ENCODE results near the gene FOXP3.

The FOXP3 gene

GRCh38 chrX:49266523-49267445, 2.3 kb upstream of the FOXP3 start:
- no peak overlapping the region for H3K9ac ChIP-seq (ENCODE audit: low read length)
- 85% methylated on average over 5 of the region's 10 CpGs for WGBS
- H3K23ac ChIP-seq (ENCODE audit: low read length in 2 of 2), result no peak overlapping the region
- H4K8ac ChIP-seq (ENCODE audit: low read length), result no peak overlapping the region
- no peak overlapping the region for H4K91ac ChIP-seq (ENCODE audit: low read length)
- DNase-seq, result no peak
- peaks cover 4% of the 10 kb centered on the region for H3K9me3 ChIP-seq (ENCODE audit: control insufficient read depth, low read length)
- peaks cover 0 to 21% of the 10 kb centered on the region in 2 experiments for H3K27me3 ChIP-seq (ENCODE audit: control insufficient read depth in 1 of 2, insufficient read depth in 1 of 2, low read length in 2 of 2)
- peaks cover 14% of the 10 kb centered on the region for H3K4me1 ChIP-seq (ENCODE audit: control insufficient read depth, insufficient read depth, low read depth, low read length)
- H2BK120ac ChIP-seq (ENCODE audit: low read depth, low read length), result no peak overlapping the region
- no peaks in the 10 kb centered on the region for H3K79me1 ChIP-seq (replicated peaks; ENCODE audit: low read length, poor library complexity, severe bottlenecking)
- H3K4me3 ChIP-seq (ENCODE audit: insufficient read depth in 1 of 2, low read depth in 1 of 2, low read length in 2 of 2), result no peak overlapping the region
- no peak overlapping the region for H2AK5ac ChIP-seq (ENCODE audit: low read length, severe bottlenecking)
- no peak overlapping the region for H2BK12ac ChIP-seq (ENCODE audit: low read length in 2 of 2)
- H2BK15ac ChIP-seq (ENCODE audit: low read depth, poor library complexity, severe bottlenecking), result no peak overlapping the region
- H3K18ac ChIP-seq (ENCODE audit: low read depth in 1 of 2, low read length in 2 of 2), result no peak overlapping the region
- H2BK5ac ChIP-seq (ENCODE audit: low read depth, low read length, poor library complexity, severe bottlenecking), result no peak overlapping the region
- no peak overlapping the region for H3K4ac ChIP-seq (ENCODE audit: low read depth in 1 of 2, low read length in 2 of 2)
- no peak overlapping the region for H3K14ac ChIP-seq (ENCODE audit: low read length in 2 of 2)
- no peaks in the 10 kb centered on the region for H3K36me3 ChIP-seq (ENCODE audit: control insufficient read depth in 1 of 2, insufficient read depth in 2 of 2, low read depth in 1 of 2, low read length in 2 of 2)
- no peak overlapping the region for H2AFZ ChIP-seq (ENCODE audit: low read depth, low read length)
- H3K4me2 ChIP-seq (ENCODE audit: low read length, poor library complexity, severe bottlenecking), result no peak overlapping the region
- H3K27ac ChIP-seq (ENCODE audit: low read length, poor library complexity, severe bottlenecking), result no peak overlapping the region

GRCh38 chrX:49263631-49264030, 879 bp downstream of the FOXP3 start:
- no peak overlapping the region for H2BK15ac ChIP-seq (ENCODE audit: low read depth, poor library complexity, severe bottlenecking)
- no peak overlapping the region for H3K23ac ChIP-seq (ENCODE audit: low read length in 2 of 2)
- H3K14ac ChIP-seq (ENCODE audit: low read length in 2 of 2), result no peak overlapping the region
- no peak overlapping the region for H3K4me3 ChIP-seq (ENCODE audit: insufficient read depth in 1 of 2, low read depth in 1 of 2, low read length in 2 of 2)
- peaks cover 0 to 25% of the 10 kb centered on the region in 2 experiments for H3K27me3 ChIP-seq (ENCODE audit: control insufficient read depth in 1 of 2, insufficient read depth in 1 of 2, low read length in 2 of 2)
- no peak overlapping the region for H2BK12ac ChIP-seq (ENCODE audit: low read length in 2 of 2)
- no peaks in the 10 kb centered on the region for H3K36me3 ChIP-seq (ENCODE audit: control insufficient read depth in 1 of 2, insufficient read depth in 2 of 2, low read depth in 1 of 2, low read length in 2 of 2)
- no peak overlapping the region for H2BK120ac ChIP-seq (ENCODE audit: low read depth, low read length)
- H3K4me2 ChIP-seq (ENCODE audit: low read length, poor library complexity, severe bottlenecking), result no peak overlapping the region
- H4K91ac ChIP-seq (ENCODE audit: low read length), result no peak overlapping the region
- no peak overlapping the region for H3K9ac ChIP-seq (ENCODE audit: low read length)
- no peak overlapping the region for H3K27ac ChIP-seq (ENCODE audit: low read length, poor library complexity, severe bottlenecking)
- no peak overlapping the region for H2AK5ac ChIP-seq (ENCODE audit: low read length, severe bottlenecking)
- H2BK5ac ChIP-seq (ENCODE audit: low read depth, low read length, poor library complexity, severe bottlenecking), result no peak overlapping the region
- H3K4ac ChIP-seq (ENCODE audit: low read depth in 1 of 2, low read length in 2 of 2), result no peak overlapping the region
- no peak overlapping the region for H2AFZ ChIP-seq (ENCODE audit: low read depth, low read length)
- H3K4me1 ChIP-seq (ENCODE audit: control insufficient read depth, insufficient read depth, low read depth, low read length), result peaks cover 2% of the 10 kb centered on the region
- H3K79me1 ChIP-seq (replicated peaks; ENCODE audit: low read length, poor library complexity, severe bottlenecking), result no peaks in the 10 kb centered on the region
- peaks cover 4% of the 10 kb centered on the region for H3K9me3 ChIP-seq (ENCODE audit: control insufficient read depth, low read length)
- 89% methylated on average over 10 of the region's 10 CpGs for WGBS
- no peak overlapping the region for H4K8ac ChIP-seq (ENCODE audit: low read length)
- DNase-seq, result no peak
- H3K18ac ChIP-seq (ENCODE audit: low read depth in 1 of 2, low read length in 2 of 2), result no peak overlapping the region

GRCh38 chrX:49262603-49263002, 1.9 kb downstream of the FOXP3 start:
- H2BK120ac ChIP-seq (ENCODE audit: low read depth, low read length), result no peak overlapping the region
- H3K9ac ChIP-seq (ENCODE audit: low read length), result no peak overlapping the region
- H2BK5ac ChIP-seq (ENCODE audit: low read depth, low read length, poor library complexity, severe bottlenecking), result no peak overlapping the region
- DNase-seq, result no peak
- no CpG with 5 or more reads among the region's 1 CpG for WGBS
- H3K14ac ChIP-seq (ENCODE audit: low read length in 2 of 2), result no peak overlapping the region
- H3K18ac ChIP-seq (ENCODE audit: low read depth in 1 of 2, low read length in 2 of 2), result no peak overlapping the region
- H2BK12ac ChIP-seq (ENCODE audit: low read length in 2 of 2), result no peak overlapping the region
- no peak overlapping the region for H3K27ac ChIP-seq (ENCODE audit: low read length, poor library complexity, severe bottlenecking)
- H3K4me1 ChIP-seq (ENCODE audit: control insufficient read depth, insufficient read depth, low read depth, low read length), result no peaks in the 10 kb centered on the region
- no peak overlapping the region for H3K4me2 ChIP-seq (ENCODE audit: low read length, poor library complexity, severe bottlenecking)
- H3K9me3 ChIP-seq (ENCODE audit: control insufficient read depth, low read length), result peaks cover 4% of the 10 kb centered on the region
- H2AFZ ChIP-seq (ENCODE audit: low read depth, low read length), result no peak overlapping the region
- H2BK15ac ChIP-seq (ENCODE audit: low read depth, poor library complexity, severe bottlenecking), result no peak overlapping the region
- H3K27me3 ChIP-seq (ENCODE audit: control insufficient read depth in 1 of 2, insufficient read depth in 1 of 2, low read length in 2 of 2), result peaks cover 0 to 27% of the 10 kb centered on the region in 2 experiments
- no peak overlapping the region for H4K91ac ChIP-seq (ENCODE audit: low read length)
- H3K79me1 ChIP-seq (replicated peaks; ENCODE audit: low read length, poor library complexity, severe bottlenecking), result no peaks in the 10 kb centered on the region
- H3K23ac ChIP-seq (ENCODE audit: low read length in 2 of 2), result no peak overlapping the region
- H3K4me3 ChIP-seq (ENCODE audit: insufficient read depth in 1 of 2, low read depth in 1 of 2, low read length in 2 of 2), result no peak overlapping the region
- H3K4ac ChIP-seq (ENCODE audit: low read depth in 1 of 2, low read length in 2 of 2), result no peak overlapping the region
- no peak overlapping the region for H2AK5ac ChIP-seq (ENCODE audit: low read length, severe bottlenecking)
- H4K8ac ChIP-seq (ENCODE audit: low read length), result no peak overlapping the region
- H3K36me3 ChIP-seq (ENCODE audit: control insufficient read depth in 1 of 2, insufficient read depth in 2 of 2, low read depth in 1 of 2, low read length in 2 of 2), result no peaks in the 10 kb centered on the region

GRCh38 chrX:49260221-49260985, 4.1 kb downstream of the FOXP3 start:
- H3K27me3 ChIP-seq (ENCODE audit: control insufficient read depth in 1 of 2, insufficient read depth in 1 of 2, low read length in 2 of 2), result peaks cover 0 to 26% of the 10 kb centered on the region in 2 experiments
- H2BK120ac ChIP-seq (ENCODE audit: low read depth, low read length), result no peak overlapping the region
- no peaks in the 10 kb centered on the region for H3K36me3 ChIP-seq (ENCODE audit: control insufficient read depth in 1 of 2, insufficient read depth in 2 of 2, low read depth in 1 of 2, low read length in 2 of 2)
- no peak overlapping the region for H4K8ac ChIP-seq (ENCODE audit: low read length)
- H3K4ac ChIP-seq (ENCODE audit: low read depth in 1 of 2, low read length in 2 of 2), result no peak overlapping the region
- H2AFZ ChIP-seq (ENCODE audit: low read depth, low read length), result no peak overlapping the region
- no peak overlapping the region for H3K4me3 ChIP-seq (ENCODE audit: insufficient read depth in 1 of 2, low read depth in 1 of 2, low read length in 2 of 2)
- no peak overlapping the region for H3K27ac ChIP-seq (ENCODE audit: low read length, poor library complexity, severe bottlenecking)
- no peak overlapping the region for H2AK5ac ChIP-seq (ENCODE audit: low read length, severe bottlenecking)
- H3K4me2 ChIP-seq (ENCODE audit: low read length, poor library complexity, severe bottlenecking), result no peak overlapping the region
- no peak overlapping the region for H2BK5ac ChIP-seq (ENCODE audit: low read depth, low read length, poor library complexity, severe bottlenecking)
- no peak overlapping the region for H3K9ac ChIP-seq (ENCODE audit: low read length)
- no peak overlapping the region for H3K18ac ChIP-seq (ENCODE audit: low read depth in 1 of 2, low read length in 2 of 2)
- no peak overlapping the region for H2BK15ac ChIP-seq (ENCODE audit: low read depth, poor library complexity, severe bottlenecking)
- H4K91ac ChIP-seq (ENCODE audit: low read length), result no peak overlapping the region
- no peak for DNase-seq
- 96% methylated on average over 13 of the region's 17 CpGs for WGBS
- no peak overlapping the region for H2BK12ac ChIP-seq (ENCODE audit: low read length in 2 of 2)
- H3K9me3 ChIP-seq (ENCODE audit: control insufficient read depth, low read length), result peaks cover 4% of the 10 kb centered on the region
- no peak overlapping the region for H3K14ac ChIP-seq (ENCODE audit: low read length in 2 of 2)
- no peak overlapping the region for H3K23ac ChIP-seq (ENCODE audit: low read length in 2 of 2)
- H3K79me1 ChIP-seq (replicated peaks; ENCODE audit: low read length, poor library complexity, severe bottlenecking), result no peaks in the 10 kb centered on the region
- no peaks in the 10 kb centered on the region for H3K4me1 ChIP-seq (ENCODE audit: control insufficient read depth, insufficient read depth, low read depth, low read length)

Measured in mesenchymal stem cell (in vitro differentiated cells and primary cell).